ENCODE results near the gene KRTAP5-7.

DNA sequence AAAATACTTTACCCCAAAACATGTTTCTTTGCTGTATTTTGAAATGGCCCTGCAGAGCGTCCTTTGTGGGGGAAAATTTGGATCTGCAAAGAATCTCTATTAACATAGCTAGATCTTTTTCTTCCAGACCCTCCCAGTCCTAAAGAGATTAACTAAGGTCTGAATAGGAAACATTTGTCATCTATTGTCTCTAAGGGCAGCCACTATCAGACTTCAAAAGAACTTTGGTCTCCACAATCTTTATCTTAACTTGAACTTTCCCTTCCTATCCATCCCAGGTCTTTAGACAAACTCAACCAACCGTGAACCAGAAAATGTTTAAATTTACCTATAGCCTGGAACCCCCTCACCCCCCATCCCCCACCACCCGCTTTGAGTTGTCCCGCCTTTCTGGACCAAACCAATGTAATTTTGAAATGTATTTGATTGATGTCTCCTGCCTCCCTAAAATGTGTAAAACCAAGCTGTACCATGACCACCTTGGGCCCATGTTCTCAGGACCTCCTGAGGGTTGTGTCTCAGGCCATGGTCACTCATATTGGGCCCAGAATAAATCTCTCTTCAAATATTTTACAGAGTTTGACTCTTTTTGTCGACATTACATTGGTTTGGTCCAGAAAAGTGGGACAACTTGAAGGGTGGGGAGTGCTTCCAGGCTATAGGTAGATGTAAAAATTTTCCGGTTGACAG is 17.6 kb downstream of the KRTAP5-7 start:
- TF ChIP-seq TAF1 (IDR thresholded peaks at IDR 0.05; ENCODE audit: low read depth) (no peak), RAD21 (IDR thresholded peaks at IDR 0.05; ENCODE audit: low read depth) (no peak), CEBPB (IDR thresholded peaks at IDR 0.05) (no peak), EGR1 (IDR thresholded peaks at IDR 0.05) (no peak), YY1 (IDR thresholded peaks at IDR 0.05; ENCODE audit: low read depth) (no peak), EP300 (IDR thresholded peaks at IDR 0.05; ENCODE audit: borderline replicate concordance) (no peak)
- TF ChIP-seq, protein P1, sequence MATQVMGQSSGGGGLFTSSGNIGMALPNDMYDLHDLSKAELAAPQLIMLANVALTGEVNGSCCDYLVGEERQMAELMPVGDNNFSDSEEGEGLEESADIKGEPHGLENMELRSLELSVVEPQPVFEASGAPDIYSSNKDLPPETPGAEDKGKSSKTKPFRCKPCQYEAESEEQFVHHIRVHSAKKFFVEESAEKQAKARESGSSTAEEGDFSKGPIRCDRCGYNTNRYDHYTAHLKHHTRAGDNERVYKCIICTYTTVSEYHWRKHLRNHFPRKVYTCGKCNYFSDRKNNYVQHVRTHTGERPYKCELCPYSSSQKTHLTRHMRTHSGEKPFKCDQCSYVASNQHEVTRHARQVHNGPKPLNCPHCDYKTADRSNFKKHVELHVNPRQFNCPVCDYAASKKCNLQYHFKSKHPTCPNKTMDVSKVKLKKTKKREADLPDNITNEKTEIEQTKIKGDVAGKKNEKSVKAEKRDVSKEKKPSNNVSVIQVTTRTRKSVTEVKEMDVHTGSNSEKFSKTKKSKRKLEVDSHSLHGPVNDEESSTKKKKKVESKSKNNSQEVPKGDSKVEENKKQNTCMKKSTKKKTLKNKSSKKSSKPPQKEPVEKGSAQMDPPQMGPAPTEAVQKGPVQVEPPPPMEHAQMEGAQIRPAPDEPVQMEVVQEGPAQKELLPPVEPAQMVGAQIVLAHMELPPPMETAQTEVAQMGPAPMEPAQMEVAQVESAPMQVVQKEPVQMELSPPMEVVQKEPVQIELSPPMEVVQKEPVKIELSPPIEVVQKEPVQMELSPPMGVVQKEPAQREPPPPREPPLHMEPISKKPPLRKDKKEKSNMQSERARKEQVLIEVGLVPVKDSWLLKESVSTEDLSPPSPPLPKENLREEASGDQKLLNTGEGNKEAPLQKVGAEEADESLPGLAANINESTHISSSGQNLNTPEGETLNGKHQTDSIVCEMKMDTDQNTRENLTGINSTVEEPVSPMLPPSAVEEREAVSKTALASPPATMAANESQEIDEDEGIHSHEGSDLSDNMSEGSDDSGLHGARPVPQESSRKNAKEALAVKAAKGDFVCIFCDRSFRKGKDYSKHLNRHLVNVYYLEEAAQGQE (IDR thresholded peaks at IDR 0.05; ENCODE audit: low read depth): no peak
